Omental fat pad (tissue), 4 donors: ENCODE measurements around the gene TDRD7. TPM values are rescaled to one million over a fixed set of nuclear protein-coding genes. Genes with fewer than 3 reads are reported as not detected.

ENCODE experiments used
- ATAC-seq: fragments of 150-250 bp; one replicate; pipeline ENCODE4 v1.9.1; 2016; ENCODE audit warnings: mild to moderate bottlenecking, moderate library complexity; ENCODE audit not compliant: low FRiP score
- DNase-seq: peaks from one replicate; pipeline ENCODE4 v3.0.0-alpha.2; 2019; ENCODE audit warnings: low spot score
- CTCF ChIP-seq, 3 donors: fragments of 450-650 bp; IDR thresholded peaks; one replicate each; pipeline ENCODE4 v1.5.1; 2016 to 2017; ENCODE audit warnings: antibody characterized with exemption in 3 of 3, mild to moderate bottlenecking in 3 of 3, moderate library complexity in 2 of 3
- total RNA-seq, 4 donors: library from RNA; depleted of rRNA; stranded (reverse); fragments of >200 nt; gene quantifications; one replicate each; pipeline ENCODE4 v1.1.0, GENCODE V29; 2016

Gene TDRD7
- total RNA-seq, 4 donors from 2014 or later, result 8.0 to 18.1 (median 11.1) TPM

GRCh38 chr9:97506306-97506705 is 94.4 kb downstream of the TDRD7 start:
- DNase-seq (no peak), ATAC-seq (no peak)
- TF ChIP-seq CTCF (IDR thresholded peaks at IDR 0.05), result no peak

- ATAC-seq, result no peak
- TF ChIP-seq CTCF (IDR thresholded peaks at IDR 0.05), result no peak
- DNase-seq, result no peak
These were observed 94.9 kb downstream of the TDRD7 start for GRCh38 chr9:97506787-97507186.

- DNase-seq, result no peak
- TF ChIP-seq CTCF (IDR thresholded peaks at IDR 0.05), result no peak
- ATAC-seq, result no peak
These were observed 95.6 kb downstream of the TDRD7 start for GRCh38 chr9:97507428-97507984.

- no peak for DNase-seq
- ATAC-seq, result no peak
- no peak for TF ChIP-seq CTCF (IDR thresholded peaks at IDR 0.05)
These were observed 97.0 kb downstream of the TDRD7 start for GRCh38 chr9:97508852-97509251.

- DNase-seq (no peak), ATAC-seq (peak; percentile 31)
- TF ChIP-seq CTCF (IDR thresholded peaks at IDR 0.05), result no peak
These were observed 99.1 kb downstream of the TDRD7 start for GRCh38 chr9:97510797-97511654.

GRCh38 chr9:97511655-97512427 is 99.9 kb downstream of the TDRD7 start:
- no peak for TF ChIP-seq CTCF (IDR thresholded peaks at IDR 0.05)
- DNase-seq (no peak), ATAC-seq (no peak)
